Mesendoderm (in vitro differentiated cells): ENCODE results near the gene ZNF579.
"Not testable (repeated sequence)": the region's sequence is repeated elsewhere in the genome, so short reads cannot be mapped to it uniquely, and the experiment has no call there.

ENCODE experiments used
- DNase-seq: peaks from one replicate; pipeline ENCODE4 v3.0.0; 2013
- H2AK5ac ChIP-seq: 2 replicates; pipeline ENCODE4 v1.6.1; 2013; ENCODE audit warnings: low read length, inconsistent platforms
- H2BK120ac ChIP-seq: 2 replicates; pipeline ENCODE4 v1.6.1; 2013; ENCODE audit warnings: low read depth, mild to moderate bottlenecking, low read length, moderate library complexity, mixed read lengths
- H2BK15ac ChIP-seq: replicated peaks from 2 replicates; pipeline ENCODE4 v1.6.1; 2013; ENCODE audit warnings: low read depth, mild to moderate bottlenecking, moderate library complexity
- H2BK5ac ChIP-seq: 2 replicates; pipeline ENCODE4 v1.6.1; 2013; ENCODE audit warnings: low read length, inconsistent platforms
- H3K18ac ChIP-seq: 2 replicates; pipeline ENCODE4 v1.6.1; 2013; ENCODE audit warnings: mild to moderate bottlenecking, low read length, mixed read lengths
- H3K23ac ChIP-seq: one replicate; pipeline ENCODE4 v1.6.1; 2013; ENCODE audit warnings: low read length
- H3K27ac ChIP-seq: 2 replicates; pipeline ENCODE4 v1.5.1; 2013; ENCODE audit warnings: low read depth, mild to moderate bottlenecking, inconsistent platforms, low read length, moderate library complexity
- H3K27me3 ChIP-seq: 2 replicates; pipeline ENCODE4 v1.6.1; 2013; ENCODE audit warnings: low read length, control low read depth, mild to moderate bottlenecking, inconsistent platforms; ENCODE audit not compliant: insufficient read depth, poor library complexity
- H3K36me3 ChIP-seq: 2 replicates; pipeline ENCODE4 v1.6.1; 2013; ENCODE audit warnings: low read length, inconsistent platforms; ENCODE audit not compliant: control insufficient read depth, insufficient read depth
- H3K4ac ChIP-seq: one replicate; pipeline ENCODE4 v1.6.1; 2013; ENCODE audit warnings: low read depth, mild to moderate bottlenecking, low read length, moderate library complexity
- H3K4me1 ChIP-seq: 2 replicates; pipeline ENCODE4 v1.6.1; 2013; ENCODE audit warnings: low read depth, low read length, inconsistent platforms; ENCODE audit not compliant: control insufficient read depth
- H3K4me2 ChIP-seq: 2 replicates; pipeline ENCODE4 v1.6.1; 2013; ENCODE audit warnings: low read length
- H3K4me3 ChIP-seq: 2 replicates; pipeline ENCODE4 v1.5.1; 2013; ENCODE audit warnings: mild to moderate bottlenecking, low read length
- H3K56ac ChIP-seq: one replicate; pipeline ENCODE4 v1.6.1; 2013; ENCODE audit warnings: low read length
- H3K79me1 ChIP-seq: 2 replicates; pipeline ENCODE4 v1.6.1; 2013; ENCODE audit warnings: low read length, inconsistent platforms
- H3K79me2 ChIP-seq: 2 replicates; pipeline ENCODE4 v1.6.1; 2013; ENCODE audit warnings: mild to moderate bottlenecking, low read length; ENCODE audit not compliant: control insufficient read depth, insufficient read depth
- H3K9ac ChIP-seq: 2 replicates; pipeline ENCODE4 v1.6.1; 2013; ENCODE audit warnings: low read length, inconsistent platforms
- H4K5ac ChIP-seq: one replicate; pipeline ENCODE4 v1.6.1; 2013; ENCODE audit warnings: low read length
- H4K8ac ChIP-seq: one replicate; pipeline ENCODE4 v1.6.1; 2013; ENCODE audit warnings: low read depth, mild to moderate bottlenecking, control low read depth, low read length, moderate library complexity
- WGBS: extraction: QIAGEN DNeasy Blood & Tissue Kit; methylation state at CpG from one replicate; pipeline ENCODE4 v1.1.7; 2013; ENCODE audit warnings: low lambda C conversion rate, missing lambda C conversion rate; ENCODE audit not compliant: insufficient coverage; ENCODE audit errors: extremely low coverage; 5-methylcytosine and 5-hydroxymethylcytosine counted together

ZNF579 gene

DNA sequence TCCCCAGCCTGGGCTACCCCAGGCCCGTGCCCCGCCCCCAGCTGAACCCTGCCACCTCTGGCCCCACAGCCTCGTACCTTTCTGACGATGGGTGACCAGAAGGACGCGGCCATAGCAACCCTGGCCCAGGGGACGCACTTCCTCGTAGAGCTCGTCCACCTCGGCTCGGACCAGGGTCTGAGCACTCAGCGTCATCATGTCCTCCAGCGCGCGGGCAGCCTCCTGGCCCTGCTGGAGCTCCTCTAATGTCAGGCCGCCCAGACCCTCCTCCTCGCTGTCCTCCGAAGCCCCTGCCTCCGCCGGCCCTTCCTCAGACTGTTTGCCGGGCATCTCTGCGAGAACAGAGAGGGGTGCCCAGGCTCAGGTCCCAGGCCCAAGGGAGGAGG is 44.7 kb downstream of the ZNF579 start:
- H3K18ac ChIP-seq: no peak overlapping the region
- no peaks in the 10 kb centered on the region for H3K79me1 ChIP-seq
- H3K4me2 ChIP-seq: no peak overlapping the region
- no peaks in the 10 kb centered on the region for H3K79me2 ChIP-seq
- no peak overlapping the region for H3K4me3 ChIP-seq
- no peak for DNase-seq
- H3K27me3 ChIP-seq: no peaks in the 10 kb centered on the region
- H2BK120ac ChIP-seq: no peak overlapping the region
- no CpG with 5 or more reads among the region's 22 CpGs for WGBS
- no peak overlapping the region for H3K4ac ChIP-seq
- no peak overlapping the region for H3K56ac ChIP-seq
- no peak overlapping the region for H2AK5ac ChIP-seq
- H3K9ac ChIP-seq: no peak overlapping the region
- H3K27ac ChIP-seq: no peak overlapping the region
- H3K23ac ChIP-seq: no peak overlapping the region
- no peaks in the 10 kb centered on the region for H3K36me3 ChIP-seq
- no peak overlapping the region for H4K8ac ChIP-seq
- no peak overlapping the region for H4K5ac ChIP-seq
- H2BK15ac ChIP-seq: no peak overlapping the region
- no peaks in the 10 kb centered on the region for H3K4me1 ChIP-seq
- H2BK5ac ChIP-seq: no peak overlapping the region

DNA sequence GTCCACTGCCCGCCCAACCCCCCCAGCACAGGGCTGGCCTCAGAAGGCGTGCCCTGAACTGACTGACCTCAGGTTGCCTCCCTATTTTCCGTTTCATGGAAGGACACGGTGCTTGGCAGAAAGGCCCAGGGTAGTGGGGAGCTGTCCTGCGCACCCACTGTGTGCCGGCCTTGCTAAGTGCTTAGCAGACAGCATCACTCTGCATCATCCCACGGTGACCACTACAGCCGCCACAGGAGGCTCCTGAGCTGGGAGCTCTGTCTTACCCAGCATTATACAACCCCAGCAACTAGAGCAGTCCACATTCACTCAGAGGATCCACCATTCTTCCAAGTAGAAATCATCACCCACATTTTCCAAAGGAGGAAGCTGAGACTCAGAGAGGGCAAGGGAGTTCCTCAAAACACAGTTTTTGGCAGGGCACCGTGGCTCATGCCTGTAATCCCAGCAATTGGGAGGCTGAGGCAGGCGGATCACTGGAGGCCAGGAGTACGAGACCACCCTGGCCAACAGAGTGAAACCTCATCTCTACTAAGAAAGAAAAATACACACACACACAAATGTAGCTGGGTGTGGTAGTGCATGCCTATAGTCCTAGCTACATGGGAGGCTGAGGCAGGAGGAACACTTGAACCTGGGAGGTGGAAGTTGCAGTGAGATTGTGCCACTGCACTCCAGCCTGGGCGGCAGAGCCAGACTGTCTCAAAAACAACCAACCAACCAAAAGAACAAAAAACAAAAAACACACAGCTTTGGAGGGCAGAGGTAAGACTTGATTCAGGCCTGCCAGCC is 45.3 kb downstream of the ZNF579 start:
- Histone ChIP-seq H3K4me2 (no peak overlapping the region), H3K79me1 (no peaks in the 10 kb centered on the region), H3K23ac (no peak overlapping the region), H4K5ac (no peak overlapping the region), H3K18ac (no peak overlapping the region), H2BK120ac (no peak overlapping the region), H2AK5ac (no peak overlapping the region), H3K4ac (no peak overlapping the region), H4K8ac (no peak overlapping the region), H3K4me3 (no peak overlapping the region), H3K27ac (no peak overlapping the region), H2BK5ac (no peak overlapping the region), H3K79me2 (no peaks in the 10 kb centered on the region), H3K56ac (no peak overlapping the region), H3K27me3 (no peaks in the 10 kb centered on the region), H2BK15ac (no peak overlapping the region), H3K36me3 (no peaks in the 10 kb centered on the region), H3K9ac (no peak overlapping the region), H3K4me1 (no peaks in the 10 kb centered on the region)
- no CpG with 5 or more reads among the region's 12 CpGs for WGBS
- DNase-seq: no peak

DNA sequence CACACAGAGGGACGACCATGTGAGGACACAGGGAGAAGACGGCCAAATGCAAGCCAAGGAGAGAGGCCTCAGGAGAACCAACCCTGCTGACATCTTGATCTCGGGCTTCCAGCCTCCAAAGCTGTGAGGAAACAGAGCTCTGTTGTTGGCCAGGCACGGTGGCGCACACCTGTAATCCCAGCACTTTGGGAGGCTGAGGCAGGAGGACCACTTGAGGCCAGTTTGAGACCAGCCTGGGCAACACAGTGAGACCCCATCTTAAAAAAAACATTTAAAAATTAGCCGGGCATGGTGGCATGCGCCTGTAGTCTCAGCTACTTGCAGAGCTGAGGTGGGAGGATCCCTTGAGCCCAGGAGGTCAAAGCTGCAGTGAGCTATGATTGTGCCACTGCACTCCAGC is 46.4 kb downstream of the ZNF579 start:
- not testable (repeated sequence) for DNase-seq, H3K4ac ChIP-seq, H3K56ac ChIP-seq, H3K4me3 ChIP-seq, H3K27ac ChIP-seq, H4K5ac ChIP-seq, H3K4me2 ChIP-seq, H2BK120ac ChIP-seq, H4K8ac ChIP-seq, H3K79me1 ChIP-seq, H2BK5ac ChIP-seq, H3K23ac ChIP-seq, H3K4me1 ChIP-seq, H2BK15ac ChIP-seq, H3K27me3 ChIP-seq, H3K79me2 ChIP-seq, H2AK5ac ChIP-seq, H3K9ac ChIP-seq, H3K18ac ChIP-seq, H3K36me3 ChIP-seq
- no CpG with 5 or more reads among the region's 7 CpGs for WGBS

DNA sequence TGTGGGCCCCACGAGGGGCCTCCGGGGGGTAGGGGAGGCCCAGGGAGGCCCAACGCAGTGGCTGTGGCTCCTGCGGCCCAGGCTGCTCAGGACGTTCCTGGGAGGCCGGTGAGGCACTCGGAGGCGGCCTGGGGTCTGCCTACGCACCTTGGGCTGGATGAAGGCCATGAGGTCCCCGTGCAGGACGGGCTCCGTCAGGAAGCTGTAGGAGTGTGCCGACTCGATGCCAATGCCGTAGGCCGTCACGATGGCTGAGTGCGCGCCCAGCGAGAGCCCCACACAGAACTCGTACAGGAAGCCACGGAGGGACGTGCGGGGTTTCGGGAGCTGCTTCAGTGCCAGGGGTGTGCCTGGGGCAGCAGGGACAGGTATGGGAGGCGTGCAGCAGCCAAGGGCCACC is 49.7 kb downstream of the ZNF579 start:
- no peak overlapping the region for H3K27ac ChIP-seq
- no peak overlapping the region for H4K8ac ChIP-seq

DNA sequence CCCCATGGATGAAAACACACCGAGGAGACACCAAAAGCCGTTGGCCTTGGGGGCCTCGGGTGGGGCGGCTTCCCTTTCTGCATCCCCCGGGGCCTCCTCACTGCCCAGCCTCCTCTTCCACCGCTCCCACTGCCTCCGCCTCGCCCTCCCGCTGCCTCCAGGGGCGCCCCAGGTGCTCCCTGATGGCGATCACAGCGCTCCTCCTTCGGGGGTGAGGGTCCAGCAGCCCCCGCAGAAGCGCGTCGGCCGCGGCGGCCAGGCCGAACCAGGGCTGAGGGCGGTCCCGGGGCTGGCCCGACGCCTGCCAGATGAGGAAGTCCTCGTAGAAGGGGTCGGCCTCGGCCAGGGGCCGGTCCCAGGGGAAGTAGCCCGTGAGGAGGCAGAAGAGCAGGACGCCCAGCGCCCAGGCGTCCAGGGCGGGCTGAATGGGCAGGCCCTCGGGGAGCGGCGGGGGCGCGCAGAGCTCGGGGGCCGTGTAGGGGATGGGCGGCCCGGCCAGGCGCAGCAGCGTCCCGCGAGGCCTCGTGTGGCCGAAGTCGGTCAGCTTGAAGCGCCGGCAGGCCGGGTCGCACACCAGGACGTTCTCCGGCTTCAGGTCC is 50.9 kb downstream of the ZNF579 start:
- Histone ChIP-seq H3K79me1 (no peaks in the 10 kb centered on the region), H3K27me3 (no peaks in the 10 kb centered on the region), H3K23ac (no peak overlapping the region), H2BK15ac (no peak overlapping the region), H3K4me1 (peaks cover 5% of the 10 kb centered on the region), H3K79me2 (no peaks in the 10 kb centered on the region), H3K27ac (no peak overlapping the region), H2BK5ac (no peak overlapping the region), H3K4ac (no peak overlapping the region), H3K18ac (no peak overlapping the region), H4K5ac (no peak overlapping the region), H3K56ac (no peak overlapping the region), H2BK120ac (no peak overlapping the region), H3K9ac (no peak overlapping the region), H3K4me2 (no peak overlapping the region), H3K4me3 (no peak overlapping the region), H4K8ac (no peak overlapping the region), H3K36me3 (no peaks in the 10 kb centered on the region), H2AK5ac (no peak overlapping the region)
- no CpG with 5 or more reads among the region's 56 CpGs for WGBS
- DNase-seq: no peak

More for the DNA sequence above, 49.7 kb downstream of the ZNF579 start:
- H3K4me2 ChIP-seq: no peak overlapping the region
- no peak overlapping the region for H3K56ac ChIP-seq
- no peak overlapping the region for H3K18ac ChIP-seq
- no peak overlapping the region for H2BK120ac ChIP-seq
- WGBS: no CpG with 5 or more reads among the region's 26 CpGs
- H3K79me1 ChIP-seq: no peaks in the 10 kb centered on the region
- H4K5ac ChIP-seq: no peak overlapping the region
- no peak overlapping the region for H2AK5ac ChIP-seq
- no peak overlapping the region for H3K4me3 ChIP-seq
- DNase-seq: no peak
- no peaks in the 10 kb centered on the region for H3K79me2 ChIP-seq
- no peak overlapping the region for H3K23ac ChIP-seq
- H3K4me1 ChIP-seq: peaks cover 5% of the 10 kb centered on the region
- H3K27me3 ChIP-seq: no peaks in the 10 kb centered on the region
- H3K4ac ChIP-seq: no peak overlapping the region
- H3K36me3 ChIP-seq: no peaks in the 10 kb centered on the region
- no peak overlapping the region for H3K9ac ChIP-seq
- no peak overlapping the region for H2BK5ac ChIP-seq
- H2BK15ac ChIP-seq: no peak overlapping the region
